NCI-H748 (cell line): Measurements from ENCODE around the gene RAB11A.

Experiments used
- DNase-seq: peaks from one replicate; lab custom pipeline; 2025; ENCODE audit not compliant: unreplicated experiment; lab: John Stamatoyannopoulos, UW

Gene RAB11A

DNA sequence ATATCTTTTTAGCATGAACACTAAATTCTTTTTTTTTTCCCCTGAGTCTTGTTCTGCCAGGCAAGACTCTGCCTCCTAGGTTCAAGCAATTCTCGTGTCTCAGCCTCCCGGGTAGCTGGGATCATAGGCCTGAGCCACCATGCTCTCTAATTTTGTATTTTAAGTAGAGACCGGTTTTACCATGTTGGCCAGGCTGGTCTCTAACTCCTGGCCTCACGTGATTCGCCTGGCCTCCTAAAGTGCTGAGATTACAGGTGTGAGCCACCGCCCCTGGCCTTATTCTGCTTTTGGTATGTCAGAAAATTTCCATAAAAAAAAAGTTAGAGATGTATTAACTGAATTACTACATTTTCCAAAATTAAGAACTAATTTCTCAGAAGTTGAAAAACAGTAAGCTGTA is 14.3 kb downstream of the RAB11A start:
- DNase-seq: no peak

DNA sequence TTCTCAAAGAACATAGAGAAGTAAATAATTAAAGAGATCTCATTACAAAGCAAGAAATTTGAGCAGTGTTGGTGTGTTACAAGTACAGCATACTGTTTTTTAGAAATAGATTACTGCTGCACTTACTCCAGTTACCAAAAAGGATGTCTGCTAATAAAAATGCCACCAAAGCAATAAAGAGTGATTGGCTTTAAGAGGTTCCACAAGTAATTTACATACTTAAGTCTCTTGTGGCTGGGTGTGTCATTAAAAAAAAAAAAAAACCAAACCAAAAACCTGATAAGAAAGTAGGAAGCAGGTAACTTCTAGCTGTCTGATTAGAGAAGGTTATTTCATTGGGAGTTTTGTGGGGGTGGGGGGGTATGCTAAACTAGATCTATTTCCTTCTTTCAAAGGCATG is 15.2 kb downstream of the RAB11A start:
- DNase-seq: no peak

DNA sequence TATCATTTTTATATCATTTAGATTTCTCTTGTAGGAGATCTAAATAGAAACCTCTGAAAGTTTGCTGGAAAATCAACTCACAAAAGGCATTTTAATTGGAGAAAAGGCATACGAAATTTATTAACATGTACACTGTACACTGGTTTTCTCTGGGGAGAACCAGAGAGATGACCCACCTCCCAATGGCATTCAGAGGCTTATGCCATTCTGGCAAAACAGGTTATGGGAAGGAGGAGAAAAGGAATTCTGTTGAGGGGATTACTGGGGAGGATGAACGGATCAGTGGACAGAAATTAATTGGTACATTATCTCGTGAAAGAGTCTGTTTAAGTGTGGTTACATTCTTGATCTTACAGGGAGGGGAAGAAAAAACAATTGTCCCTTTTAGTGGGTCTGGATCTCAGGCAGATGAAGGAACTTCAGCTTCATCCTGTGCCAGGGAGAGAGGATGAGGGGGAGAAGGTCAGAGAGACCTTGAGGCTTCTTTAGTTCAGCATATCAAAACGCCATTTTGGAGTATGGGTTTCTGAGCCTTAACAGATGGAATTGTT is 16.5 kb downstream of the RAB11A start:
- no peak for DNase-seq

DNA sequence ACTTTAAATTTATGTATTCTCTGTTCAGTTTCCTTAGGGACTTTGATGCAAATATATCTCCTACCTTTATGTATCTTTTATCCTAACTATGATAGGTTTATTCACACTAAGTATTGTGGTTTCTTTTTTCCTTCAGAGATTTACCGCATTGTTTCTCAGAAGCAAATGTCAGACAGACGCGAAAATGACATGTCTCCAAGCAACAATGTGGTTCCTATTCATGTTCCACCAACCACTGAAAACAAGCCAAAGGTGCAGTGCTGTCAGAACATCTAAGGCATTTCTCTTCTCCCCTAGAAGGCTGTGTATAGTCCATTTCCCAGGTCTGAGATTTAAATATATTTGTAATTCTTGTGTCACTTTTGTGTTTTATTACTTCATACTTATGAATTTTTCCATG is 18.3 kb downstream of the RAB11A start:
- no peak for DNase-seq

DNA sequence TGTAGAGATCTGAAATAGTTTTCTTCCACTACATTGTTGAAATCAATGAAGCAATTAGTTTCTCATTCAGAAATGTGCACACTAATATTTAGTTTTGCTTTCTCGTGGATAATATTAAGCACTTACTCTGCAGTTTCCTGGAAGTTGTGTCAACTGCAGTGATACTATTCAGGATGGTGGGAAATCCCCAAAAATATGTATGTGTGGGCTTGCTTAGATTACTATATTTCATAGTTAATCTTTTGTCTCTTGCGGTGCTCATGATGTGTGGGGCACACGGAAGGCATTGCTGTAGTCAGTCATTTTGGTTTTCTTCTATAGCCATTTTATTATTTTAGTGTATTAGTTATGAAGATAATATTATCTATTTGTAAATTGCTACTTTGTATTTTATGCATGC is 19.7 kb downstream of the RAB11A start:
- DNase-seq: no peak

DNA sequence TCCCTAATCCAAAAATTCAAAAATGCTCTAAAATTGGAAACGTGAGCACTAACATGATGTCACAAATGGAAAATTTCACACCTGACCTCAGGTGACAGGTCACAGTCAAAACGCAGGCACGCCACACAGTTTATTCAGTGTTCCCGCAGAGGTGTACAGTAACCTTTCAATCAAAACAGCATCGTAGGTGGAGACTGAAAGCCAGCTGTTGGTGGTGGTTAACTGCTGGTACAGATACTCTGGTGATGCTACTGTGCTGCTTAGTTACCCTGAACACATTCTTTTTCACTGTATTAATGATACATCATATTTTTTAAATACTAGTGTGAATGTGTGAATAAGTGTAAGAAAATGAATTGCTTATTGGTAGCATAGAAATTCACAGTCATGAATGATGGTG is 23.8 kb downstream of the RAB11A start:
- no peak for DNase-seq

DNA sequence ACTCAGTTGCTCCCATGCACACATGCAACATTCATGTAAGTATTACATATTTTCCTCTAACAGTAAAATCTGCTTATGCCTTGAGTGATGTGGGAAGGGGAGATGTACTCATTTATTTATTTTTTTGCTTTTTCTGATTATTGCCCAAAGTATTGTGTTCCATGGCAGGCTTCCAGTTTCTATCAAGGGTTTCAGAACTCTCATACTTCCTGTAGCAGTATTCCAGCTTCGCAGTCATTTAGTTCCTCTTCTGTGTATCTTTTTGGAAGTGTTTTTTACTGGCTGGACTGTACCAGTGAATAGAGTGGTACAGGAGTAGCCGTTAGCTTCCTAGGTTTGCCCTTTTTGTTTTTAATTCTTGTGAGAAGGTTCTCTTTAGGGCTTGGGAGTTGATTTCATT is 26.9 kb downstream of the RAB11A start:
- no peak for DNase-seq

DNA sequence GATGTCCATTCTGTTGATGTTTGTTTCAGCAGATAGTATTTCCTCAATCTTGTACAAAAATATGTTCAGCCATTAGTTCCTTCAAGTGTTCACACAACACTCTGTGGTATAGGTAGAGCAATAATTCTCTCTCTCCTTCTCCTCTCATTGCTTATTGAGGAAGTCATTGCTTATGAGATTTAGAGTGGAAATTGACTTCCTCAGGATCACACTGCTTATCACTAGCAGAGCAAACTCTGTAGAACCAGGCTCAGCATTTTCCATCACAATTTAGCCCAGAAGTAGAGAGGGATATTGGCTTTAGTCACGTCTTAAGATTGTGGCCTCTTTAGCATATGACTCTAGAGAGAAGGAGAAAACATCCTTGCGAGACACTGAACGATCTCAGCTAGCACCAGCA is 31.2 kb downstream of the RAB11A start:
- no peak for DNase-seq

DNA sequence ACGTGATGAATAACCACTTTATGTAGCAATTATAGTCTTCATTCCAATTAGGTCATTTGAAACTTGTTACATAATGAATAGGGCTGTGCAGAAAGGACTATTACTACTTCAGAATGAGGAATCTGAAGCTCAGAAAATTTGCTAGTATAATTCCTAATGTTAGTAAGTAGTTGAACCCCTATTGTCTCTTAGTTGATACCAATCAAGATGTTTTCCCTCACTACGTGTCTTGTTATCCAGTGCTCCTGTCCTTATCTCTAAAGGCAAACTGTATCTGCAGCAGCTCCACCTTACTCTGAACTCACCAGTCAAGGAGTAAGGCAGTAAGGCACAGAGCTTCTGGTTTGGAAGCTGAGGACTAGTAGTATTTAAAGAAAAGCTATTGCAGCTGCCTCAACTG is 32.0 kb downstream of the RAB11A start:
- no peak for DNase-seq

DNA sequence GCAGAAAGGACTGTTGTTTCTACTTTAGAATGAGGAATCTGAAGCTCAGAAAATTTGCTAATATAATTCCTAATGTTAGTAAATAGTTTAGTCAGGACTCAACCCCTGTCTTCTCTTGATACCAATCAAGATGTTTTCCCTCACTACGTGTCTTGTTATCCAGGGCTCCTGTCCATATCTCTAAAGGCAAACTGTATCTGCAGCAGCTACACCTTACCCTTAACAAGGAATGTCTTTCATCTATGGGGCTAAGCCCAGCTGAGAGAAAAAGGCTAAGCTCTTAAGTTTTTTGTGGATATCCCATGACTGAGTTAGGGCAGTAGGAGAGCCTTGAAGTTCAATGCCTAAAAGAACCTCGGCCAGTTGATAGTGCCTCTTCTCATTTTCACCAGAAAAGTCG is 32.5 kb downstream of the RAB11A start:
- no peak for DNase-seq

DNA sequence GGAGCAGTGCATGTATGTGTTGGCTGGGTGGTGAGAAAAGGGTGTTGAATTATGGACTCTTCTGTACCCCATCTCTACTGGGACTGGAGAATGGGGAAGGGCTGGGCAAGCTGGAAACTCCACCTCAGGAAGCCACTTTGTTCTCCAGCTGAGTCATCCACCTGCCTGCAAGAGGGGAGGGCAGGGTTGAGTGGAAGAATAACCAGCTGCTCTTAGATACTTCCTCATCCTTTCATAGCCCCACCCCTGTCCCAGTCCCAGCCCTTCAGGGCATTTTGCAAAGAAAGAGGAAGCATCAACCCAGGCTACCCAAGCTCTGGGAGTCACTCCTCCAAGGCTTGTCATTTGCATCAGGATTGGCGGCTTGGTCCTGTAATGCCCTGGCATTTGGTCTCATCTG is 33.1 kb downstream of the RAB11A start:
- no peak for DNase-seq

DNA sequence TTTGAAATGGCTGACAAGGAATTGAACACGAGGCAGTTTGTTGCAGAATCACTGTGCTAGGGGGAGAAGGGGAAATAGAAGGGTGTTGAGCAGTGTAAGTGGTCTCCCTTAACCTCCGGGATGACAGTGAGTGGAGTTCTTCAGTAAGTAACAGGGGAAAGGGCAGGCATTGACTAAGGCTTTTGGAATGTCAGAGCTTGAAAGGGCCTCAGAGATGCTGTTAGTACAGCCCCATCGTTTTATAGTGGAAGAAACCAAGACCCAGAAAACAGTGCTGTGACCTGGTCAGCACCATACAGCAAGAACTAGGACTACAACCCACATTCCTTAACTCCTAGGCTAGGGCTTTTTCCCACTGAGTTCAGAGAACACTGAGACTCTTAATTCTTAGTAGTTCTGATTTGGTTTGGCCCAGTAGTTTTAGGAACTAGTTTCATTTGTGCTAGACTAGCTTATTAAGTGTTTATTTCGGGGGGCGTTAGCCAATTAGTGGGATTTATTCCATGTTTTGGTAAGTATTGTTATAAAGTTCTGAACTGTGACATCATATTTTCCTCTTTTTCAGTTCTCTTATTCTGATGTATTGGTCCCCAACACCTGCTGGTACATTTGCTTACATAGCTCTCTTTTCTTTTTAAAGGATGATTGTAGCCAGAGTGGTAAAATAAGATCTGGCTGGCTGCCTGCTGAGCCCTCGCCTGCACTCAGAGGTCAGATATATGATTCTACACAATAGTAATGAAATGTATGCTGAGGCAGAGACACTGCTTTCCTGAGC is 34.2 kb downstream of the RAB11A start:
- no peak for DNase-seq

DNA sequence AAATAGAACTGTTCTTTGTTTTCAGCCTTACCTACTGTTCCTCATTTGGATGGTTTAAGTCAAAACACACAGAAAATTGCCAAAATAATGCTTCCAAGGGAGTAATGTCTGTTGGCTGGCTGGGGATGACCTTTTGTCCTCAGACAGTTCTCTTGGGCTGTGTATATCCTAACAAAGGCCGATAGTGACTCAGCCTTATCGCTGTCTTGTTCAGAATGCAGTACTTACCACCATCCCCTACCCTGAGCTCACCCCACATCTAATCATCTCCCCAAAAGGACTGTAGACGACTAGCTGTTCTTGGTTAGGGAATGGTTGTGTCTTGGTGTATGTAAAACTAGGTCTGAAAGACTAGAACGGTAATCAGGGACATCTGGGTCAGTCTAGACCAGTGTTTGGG is 35.0 kb downstream of the RAB11A start:
- no peak for DNase-seq

DNA sequence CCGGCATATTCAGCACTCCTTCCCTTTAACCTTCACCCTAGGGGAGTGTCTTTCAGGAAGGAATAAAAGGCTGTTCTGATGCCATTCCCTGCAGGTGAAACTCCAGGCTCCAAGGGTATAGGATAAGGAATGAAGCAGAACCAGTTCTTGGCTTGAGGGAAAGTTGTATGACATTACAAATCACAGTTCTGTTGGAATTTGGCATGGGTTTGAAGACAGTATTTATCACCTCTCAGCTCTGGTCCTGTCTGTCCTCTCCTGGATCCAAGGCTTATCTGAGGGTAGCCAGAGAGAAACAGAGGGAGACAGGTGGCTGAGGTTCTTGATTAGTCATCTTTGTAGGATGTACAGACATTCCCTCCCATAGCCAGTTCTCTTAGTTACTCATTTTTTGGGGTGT is 37.1 kb downstream of the RAB11A start:
- no peak for DNase-seq

DNA sequence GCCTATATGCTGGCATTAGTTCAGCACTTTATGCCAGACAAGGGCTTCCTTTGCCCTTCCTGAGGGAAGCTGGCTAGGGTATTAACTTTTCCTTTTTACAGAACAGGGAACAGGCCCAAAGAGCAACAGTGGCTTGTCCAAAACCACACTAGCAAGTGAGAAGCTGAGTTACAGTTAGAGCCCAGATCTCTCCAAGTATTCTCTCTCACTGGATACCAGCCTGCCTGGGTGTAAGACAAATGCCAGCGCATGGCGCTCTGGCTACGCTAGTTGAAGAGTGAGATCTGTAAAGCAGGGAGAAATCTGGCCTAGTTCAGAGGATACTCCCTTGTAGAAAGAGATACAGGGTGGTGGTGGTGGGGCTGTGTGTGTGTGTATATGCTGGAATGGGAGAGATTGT is 38.4 kb downstream of the RAB11A start:
- DNase-seq: no peak

DNA sequence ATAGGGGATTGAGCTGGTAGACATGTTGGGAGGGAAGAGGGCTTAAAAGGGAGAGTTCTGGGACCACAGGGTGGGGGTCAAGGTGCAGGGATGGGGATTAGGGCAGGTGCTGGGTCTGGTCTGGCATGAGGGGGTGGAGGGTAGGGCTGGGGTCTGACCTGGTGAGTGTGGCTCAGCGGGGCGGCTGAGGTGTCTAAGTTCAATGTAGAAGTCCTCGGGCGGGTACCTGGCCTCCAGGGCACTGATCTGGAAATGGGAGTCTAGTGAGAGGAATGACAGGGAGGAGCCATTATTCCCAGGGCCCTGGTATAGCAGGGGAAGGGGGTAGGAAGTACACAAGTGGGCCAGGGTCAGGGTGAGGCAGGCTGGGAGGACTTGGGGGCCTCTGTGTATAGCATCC is 39.6 kb downstream of the RAB11A start:
- DNase-seq: no peak

DNA sequence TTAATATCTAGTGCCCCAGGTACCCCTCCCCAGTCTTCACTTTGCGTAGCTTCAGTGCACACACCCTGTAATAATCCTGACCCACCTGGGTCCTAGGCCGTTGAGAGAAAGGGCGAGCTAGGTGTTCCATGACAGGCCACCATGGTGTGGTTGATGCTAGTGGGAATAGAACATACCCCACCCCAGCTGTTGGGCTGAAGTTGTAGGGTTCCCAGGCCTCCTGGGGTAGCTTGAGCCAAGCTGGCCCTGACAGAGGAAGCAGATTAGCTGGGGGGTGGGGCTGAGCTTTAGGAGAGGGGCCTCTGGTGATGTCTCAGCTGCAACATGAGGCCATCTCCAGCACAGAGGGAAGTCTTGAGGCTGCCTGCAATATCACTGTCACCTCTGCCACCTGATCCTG is 40.5 kb downstream of the RAB11A start:
- no peak for DNase-seq

DNA sequence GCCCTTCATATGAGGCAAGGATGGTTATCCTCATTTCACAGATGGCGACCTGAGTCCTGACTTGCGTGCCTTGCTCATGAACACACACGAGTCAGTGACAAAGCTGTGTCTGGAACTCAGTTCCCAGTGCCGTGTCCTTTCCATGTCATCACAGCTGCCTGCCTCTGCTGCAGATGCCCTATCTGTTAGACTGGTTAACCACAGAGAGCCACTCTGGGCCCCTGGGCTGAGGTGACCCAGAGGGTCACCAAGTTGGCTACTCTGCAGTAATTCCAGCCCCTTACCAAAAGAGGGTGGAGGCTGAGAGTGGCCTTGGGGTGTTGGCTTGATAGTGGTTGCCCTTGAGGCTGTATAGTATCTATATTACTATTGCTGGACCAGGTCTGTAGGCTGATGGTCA is 41.0 kb downstream of the RAB11A start:
- DNase-seq: no peak

DNA sequence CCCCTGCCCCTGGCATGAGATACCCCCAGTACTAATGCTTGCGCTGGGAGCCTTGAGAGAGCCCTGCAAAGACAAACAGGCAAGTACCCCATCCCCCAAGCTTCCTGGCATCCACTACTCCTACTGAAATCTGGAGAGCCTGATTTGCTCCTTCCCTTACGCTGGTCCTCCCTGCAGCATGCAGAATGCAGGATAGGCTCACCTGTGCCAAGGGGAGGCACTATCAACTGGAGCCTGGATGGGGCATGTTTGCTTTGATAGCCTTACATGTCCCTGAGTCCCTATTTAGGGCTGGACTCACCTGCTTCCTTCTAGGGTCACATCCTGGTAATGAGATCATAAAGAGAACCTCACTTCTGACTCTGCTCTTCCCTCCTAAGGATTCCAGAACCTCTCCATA is 42.9 kb downstream of the RAB11A start:
- DNase-seq: no peak

DNA sequence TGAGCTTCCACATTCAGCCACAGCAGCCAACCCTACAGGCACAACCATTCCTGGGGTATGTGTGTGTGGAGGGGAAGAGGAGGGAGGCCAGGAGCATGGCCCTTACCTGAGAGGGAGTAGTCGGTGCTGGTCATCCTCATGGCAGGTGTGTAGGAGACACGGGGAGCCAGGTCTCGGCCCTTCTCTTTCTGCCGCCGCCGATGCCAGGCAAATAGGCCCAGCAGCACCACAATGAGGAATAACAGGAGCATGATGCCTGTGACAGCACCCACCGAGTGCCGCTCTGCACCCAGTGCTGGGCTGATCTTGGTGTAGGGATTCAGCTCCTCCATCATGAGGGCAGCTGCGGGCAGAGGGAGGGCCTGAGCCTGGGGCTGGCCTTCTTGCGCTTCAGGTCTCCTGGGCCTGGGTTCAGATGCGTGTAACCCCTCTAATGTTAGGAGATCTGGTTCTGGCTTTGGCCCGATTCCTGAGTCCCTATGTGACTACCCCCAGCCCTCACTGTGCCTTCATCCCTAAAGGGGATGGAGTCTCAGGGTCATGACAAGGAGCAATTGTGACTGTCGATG is 44.4 kb downstream of the RAB11A start:
- DNase-seq: no peak

DNA sequence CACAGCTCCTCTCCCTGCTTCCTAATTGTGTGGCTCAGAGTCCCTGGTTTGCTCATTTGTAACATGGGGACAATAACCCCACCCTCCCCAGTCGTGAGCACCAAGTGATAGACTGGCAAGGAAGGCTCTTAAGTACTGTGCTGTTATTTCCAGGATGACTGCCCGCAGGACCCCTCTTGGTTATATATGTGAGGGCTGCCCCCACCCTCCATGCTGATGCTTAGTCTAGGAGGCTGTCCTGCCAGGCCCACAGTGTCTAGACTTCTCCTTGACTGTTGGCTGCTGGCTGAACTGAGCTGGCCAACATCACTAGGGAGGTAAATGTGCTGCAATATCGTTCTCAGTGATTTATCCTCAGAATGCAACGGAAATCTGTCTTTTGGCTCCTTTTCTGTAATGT is 45.1 kb downstream of the RAB11A start:
- no peak for DNase-seq

DNA sequence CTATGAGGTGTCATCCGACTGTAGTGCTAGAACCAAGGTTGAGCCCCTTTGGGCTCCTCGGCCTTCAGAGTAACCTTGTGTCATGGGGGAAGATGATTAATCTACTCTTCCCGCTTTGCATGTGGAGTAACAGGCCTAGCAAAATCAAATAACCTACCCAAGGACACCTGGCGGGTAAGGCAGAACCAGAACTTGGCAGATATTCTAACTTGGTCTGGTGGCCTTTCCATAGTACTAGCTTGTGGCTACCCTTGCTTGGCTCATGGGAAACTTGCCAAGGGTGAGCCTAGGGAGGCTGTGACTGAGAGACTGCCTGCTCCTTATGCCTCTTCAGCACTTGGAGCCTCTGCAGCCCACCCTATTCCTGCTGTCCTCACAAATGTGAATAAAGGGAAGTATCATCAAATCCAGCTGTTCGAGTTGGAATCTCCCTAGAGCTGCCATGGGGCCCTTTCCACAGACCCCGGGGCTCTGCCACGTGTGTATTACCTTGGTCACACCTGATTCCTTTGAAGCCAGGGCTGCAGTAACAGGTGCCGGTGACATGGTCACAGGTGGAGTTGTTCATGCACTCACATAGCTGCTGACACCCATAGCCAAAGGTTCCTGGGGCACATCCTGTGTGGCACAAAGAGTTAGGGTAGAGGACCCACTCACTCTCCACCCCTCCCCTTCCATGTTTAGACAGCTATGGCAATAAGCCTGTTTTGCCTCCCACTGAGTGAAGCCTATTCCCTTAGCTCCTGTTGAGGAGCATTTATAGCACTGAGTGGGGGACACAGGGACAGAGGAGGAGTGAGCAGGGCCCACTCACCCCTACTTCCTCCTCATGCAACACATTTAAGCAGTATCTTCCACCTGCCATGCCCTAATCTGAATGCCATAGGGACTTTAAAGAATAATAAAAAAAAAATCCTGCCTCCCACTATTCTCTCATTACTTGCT is 46.0 kb downstream of the RAB11A start:
- DNase-seq: no peak
